Activated CD4-positive, CD25-positive, alpha-beta regulatory T cell treated with anti-CD3 and anti-CD28 coated beads, Interleukin-2, amount 50 U/mL, for 24 hours (primary cell): ENCODE measurements around the gene KRTAP10-8.
"Not testable (repeated sequence)": the region's sequence is repeated elsewhere in the genome, so short reads cannot be mapped to it uniquely, and the experiment has no call there.

ENCODE experiments used
- ATAC-seq, 2 donors: fragments of 150-1000 bp; cut with Tn5 transposase; one replicate each; pipeline ENCODE4 v1.10.0; 2021; ENCODE audit warnings: mild to moderate bottlenecking in 1 of 2, moderate library complexity in 1 of 2

The KRTAP10-8 gene

DNA sequence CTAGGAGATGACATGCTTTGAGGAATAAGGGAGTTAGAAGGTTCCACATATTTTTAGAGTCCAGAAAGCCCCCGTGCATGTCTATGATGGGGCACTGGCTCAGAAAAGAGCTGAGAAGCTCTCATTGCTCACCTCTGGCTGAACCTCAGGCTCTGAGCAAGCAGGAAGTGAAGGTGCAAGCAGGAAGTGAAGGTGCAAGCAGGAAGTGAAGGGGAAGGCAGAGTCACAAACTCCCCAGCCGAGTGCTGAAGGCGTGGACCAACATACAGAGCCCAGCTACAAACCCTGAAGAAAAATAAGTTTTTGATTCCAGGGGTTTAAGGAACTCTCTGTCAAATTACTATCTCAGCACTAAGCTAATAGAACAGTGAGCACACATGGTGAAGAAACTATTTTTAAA lies 7.0 kb downstream of the KRTAP10-8 start:
- peak; percentile 98 to 100 for ATAC-seq

GRCh38 chr21:44619886-44620285 lies 8.0 kb downstream of the KRTAP10-8 start:
- no peak for ATAC-seq

DNA sequence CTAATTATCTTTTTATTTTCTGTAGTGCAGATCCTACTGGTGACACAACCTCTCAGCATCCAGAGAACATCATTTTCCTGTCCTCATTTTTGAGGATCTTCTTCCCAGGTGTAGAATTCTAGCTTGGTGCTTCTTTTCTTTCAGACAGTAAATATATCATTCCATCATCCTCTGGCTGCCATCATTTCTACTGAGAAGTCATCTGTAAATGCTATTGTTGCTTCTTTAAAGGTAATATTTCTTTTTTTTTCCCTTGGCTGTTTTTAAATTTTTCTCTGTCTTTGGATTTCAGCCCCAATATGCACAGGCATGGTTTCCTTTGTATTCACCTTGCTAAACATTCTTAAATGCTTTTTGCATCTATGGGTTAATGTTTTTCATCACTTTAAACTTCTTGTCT lies 11.7 kb downstream of the KRTAP10-8 start:
- no peak for ATAC-seq

GRCh38 chr21:44625756-44626155 lies 13.9 kb downstream of the KRTAP10-8 start:
- no peak for ATAC-seq

GRCh38 chr21:44626262-44626661 lies 14.4 kb downstream of the KRTAP10-8 start:
- no peak for ATAC-seq

GRCh38 chr21:44626673-44627143 lies 14.8 kb downstream of the KRTAP10-8 start, which contains the start of gene KRTAP10-9:
Gene KRTAP10-9 (plus strand): TSS chr21:44627093. CDS start chr21:44627172, 79 bp downstream.
- no peak for ATAC-seq

- ATAC-seq, result not testable (repeated sequence)
Measured at GRCh38 chr21:44627181-44627822, 15.4 kb downstream of the KRTAP10-8 start.

DNA sequence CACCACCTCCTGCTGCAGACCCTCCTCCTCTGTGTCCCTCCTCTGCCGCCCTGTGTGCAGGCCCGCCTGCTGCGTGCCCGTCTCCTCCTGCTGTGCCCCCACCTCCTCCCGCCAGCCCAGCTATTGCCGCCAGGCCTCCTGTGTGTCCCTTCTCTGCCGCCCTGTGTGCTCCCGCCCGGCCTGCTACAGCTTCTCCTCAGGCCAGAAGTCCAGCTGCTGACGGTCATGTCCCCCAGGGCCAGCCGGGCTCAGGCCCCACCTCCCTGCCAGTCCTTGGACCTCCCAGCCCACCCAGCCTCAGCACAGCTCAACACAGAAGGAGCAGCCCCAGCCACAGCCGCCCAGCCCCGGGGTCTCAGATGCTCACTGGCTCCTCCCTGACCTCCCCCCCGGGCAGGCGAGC lies 16.0 kb downstream of the KRTAP10-8 start:
- not testable (repeated sequence) for ATAC-seq

DNA sequence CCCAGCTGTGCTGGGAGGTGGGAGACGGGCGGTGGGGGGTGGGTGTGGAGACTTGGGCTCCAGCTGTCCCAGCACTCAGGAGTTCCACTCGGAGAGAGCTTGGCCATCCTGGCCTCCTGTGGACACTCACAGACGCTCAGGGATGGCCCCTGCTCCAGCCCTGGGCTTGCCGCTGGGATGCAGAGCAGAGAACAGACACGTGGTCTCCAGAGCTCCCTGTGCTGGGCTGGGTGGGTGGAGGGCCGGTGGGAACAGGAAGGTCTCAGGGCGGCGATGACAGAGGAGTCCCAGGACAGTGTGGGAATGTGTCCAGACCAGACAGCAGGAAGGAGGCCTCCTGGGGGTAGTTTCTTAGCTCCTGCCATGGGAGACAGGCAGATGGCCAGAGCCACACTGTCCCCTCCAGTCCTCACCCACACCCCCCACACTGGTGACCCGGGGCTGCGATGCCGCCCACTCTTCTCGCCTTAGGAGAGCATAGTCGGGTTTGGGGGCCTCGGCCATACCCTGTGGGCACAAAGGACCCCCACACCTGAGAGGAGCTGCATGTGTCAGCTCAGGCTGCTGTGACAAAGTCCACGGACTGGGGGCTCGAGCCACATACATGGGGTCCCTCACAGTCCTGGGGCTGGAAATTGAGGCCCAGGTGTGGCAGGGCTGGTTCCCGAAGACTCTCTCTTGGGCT lies 17.0 kb downstream of the KRTAP10-8 start:
- ATAC-seq, result no peak

DNA sequence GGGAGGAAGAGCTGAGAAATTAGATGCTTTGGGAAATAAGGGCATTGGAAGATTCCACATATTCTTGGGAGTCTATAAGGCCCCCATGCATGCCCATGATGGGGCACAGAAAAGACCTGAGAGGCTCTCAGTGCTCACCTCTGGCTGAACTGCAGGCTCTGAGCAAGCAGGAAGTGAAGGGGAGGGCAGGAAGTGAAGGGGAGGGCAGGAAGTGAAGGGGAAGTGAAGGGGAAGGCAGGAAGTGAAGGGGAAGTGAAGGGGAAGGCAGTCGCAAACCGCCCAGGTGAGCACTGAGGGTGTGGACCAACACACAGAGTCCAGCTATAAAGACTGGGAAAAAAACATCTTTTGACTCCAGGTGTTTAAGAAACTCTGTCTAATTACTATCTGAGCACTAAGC lies 18.6 kb downstream of the KRTAP10-8 start:
- no peak for ATAC-seq

DNA sequence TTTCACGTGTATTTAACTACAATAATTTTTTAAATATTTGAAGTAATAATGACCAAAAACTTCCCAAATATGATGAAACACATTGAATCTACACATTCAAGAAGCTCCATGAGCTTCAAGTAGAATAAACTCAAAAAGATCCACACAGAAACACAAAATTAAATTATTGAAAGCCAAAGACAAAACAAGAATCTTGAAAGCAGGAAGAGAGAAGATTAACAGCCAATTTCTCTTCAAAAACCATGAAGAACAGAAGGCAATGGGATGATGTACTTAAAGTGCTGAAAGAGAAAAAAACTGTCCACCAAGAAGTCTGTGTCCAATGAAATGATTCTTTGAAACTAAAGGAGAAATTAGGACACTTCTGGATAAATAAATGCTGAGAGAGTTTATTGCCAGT lies 20.2 kb downstream of the KRTAP10-8 start:
- ATAC-seq, result no peak

- ATAC-seq, result no peak
Measured at GRCh38 chr21:44636209-44637017, 24.5 kb downstream of the KRTAP10-8 start.

DNA sequence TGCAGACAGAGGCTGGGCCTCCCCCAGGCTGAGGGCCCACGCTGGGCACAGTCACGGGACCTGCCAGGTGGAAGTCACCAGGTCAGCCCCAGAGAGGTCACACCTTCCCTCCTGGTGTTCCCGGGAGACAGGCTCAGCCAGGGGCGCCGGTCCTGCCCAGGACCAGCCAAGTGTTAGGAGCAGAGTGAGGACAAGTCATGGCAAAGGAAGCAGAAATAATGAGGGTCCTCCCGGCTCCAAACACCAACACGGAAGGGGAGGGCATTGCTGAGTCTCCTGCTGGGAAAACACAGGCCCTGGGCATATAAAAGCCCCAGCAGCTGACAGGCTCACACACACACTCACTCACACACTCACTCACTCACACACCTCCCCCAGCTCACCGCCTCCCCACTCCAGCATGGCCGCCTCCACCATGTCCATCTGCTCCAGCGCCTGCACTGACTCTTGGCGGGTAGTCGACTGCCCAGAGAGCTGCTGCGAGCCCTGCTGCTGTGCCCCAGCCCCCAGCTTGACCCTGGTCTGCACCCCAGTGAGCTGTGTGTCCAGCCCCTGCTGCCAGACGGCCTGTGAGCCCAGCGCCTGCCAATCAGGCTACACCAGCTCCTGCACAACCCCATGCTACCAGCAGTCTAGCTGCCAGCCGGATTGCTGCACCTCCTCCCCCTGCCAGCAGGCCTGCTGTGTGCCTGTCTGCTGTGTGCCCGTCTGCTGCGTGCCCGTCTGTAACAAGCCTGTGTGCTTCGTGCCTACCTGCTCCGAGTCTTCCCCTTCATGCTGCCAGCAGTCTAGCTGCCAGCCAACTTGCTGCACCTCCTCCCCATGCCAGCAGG lies 25.4 kb downstream of the KRTAP10-8 start, which contains the start of gene KRTAP10-10:
Gene KRTAP10-10, plus strand, starts transcription at position 339 of the 833 bp plus-strand sequence. Its CDS starts 62 bp downstream, at position 401.
- no peak for ATAC-seq

DNA sequence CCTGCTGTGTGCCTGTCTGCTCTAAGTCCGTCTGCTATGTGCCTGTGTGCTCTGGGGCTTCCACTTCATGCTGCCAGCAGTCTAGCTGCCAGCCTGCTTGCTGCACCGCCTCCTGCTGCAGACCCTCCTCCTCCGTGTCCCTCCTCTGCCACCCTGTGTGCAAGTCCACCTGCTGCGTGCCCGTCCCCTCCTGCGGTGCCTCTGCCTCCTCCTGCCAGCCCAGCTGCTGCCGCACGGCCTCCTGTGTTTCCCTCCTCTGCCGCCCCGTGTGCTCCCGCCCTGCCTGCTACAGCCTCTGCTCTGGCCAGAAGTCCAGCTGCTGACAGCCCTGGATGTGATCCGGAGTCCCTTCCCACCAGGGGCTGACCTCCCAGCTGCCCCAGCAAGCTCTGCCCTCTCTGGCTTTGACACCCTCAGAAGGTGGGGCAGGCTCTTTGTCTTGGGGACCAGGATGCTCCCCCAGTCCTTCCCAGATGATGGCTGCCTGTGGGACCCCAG lies 26.0 kb downstream of the KRTAP10-8 start:
- not testable (repeated sequence) for ATAC-seq

GRCh38 chr21:44638506-44639330 lies 26.8 kb downstream of the KRTAP10-8 start:
- ATAC-seq, result not testable (repeated sequence)

DNA sequence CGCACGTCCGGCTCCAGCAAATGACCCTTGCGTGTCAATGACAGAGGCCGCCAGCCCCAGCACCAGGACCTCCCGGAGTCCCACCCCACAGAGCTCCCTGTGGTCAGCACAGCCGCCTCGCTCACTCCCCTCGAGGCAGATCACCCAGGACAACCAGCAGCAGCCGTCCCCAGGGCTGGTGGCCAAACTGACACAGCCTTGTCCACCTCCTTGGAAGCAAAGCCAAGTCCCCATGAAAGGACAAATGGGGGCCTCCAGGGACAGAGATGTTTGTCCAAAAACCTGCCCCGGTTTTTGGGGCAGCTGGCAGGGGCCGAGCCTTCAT lies 27.4 kb downstream of the KRTAP10-8 start:
- ATAC-seq, result no peak

- no peak for ATAC-seq
Measured at GRCh38 chr21:44640761-44641160, 28.9 kb downstream of the KRTAP10-8 start.

- ATAC-seq, result no peak
Measured at GRCh38 chr21:44643741-44644310, 31.9 kb downstream of the KRTAP10-8 start.

DNA sequence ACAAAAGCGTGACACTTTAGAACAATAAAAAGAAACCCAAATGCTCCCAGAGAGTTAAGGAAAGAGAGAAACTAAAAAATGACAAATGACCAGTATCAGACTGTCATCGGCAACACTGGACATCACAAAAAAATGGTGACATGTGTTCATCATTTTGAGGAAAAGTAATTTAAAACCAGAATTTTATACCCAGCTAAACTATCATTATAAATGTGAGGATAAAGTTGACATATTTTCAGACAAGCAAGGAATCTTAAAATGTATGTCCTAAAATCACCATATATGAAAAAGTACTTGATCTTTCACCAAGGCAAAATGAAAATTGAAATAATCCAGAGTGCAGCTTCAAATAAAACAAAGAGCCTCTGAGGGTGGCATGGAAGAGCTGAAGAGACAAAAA lies 33.0 kb downstream of the KRTAP10-8 start:
- no peak for ATAC-seq

DNA sequence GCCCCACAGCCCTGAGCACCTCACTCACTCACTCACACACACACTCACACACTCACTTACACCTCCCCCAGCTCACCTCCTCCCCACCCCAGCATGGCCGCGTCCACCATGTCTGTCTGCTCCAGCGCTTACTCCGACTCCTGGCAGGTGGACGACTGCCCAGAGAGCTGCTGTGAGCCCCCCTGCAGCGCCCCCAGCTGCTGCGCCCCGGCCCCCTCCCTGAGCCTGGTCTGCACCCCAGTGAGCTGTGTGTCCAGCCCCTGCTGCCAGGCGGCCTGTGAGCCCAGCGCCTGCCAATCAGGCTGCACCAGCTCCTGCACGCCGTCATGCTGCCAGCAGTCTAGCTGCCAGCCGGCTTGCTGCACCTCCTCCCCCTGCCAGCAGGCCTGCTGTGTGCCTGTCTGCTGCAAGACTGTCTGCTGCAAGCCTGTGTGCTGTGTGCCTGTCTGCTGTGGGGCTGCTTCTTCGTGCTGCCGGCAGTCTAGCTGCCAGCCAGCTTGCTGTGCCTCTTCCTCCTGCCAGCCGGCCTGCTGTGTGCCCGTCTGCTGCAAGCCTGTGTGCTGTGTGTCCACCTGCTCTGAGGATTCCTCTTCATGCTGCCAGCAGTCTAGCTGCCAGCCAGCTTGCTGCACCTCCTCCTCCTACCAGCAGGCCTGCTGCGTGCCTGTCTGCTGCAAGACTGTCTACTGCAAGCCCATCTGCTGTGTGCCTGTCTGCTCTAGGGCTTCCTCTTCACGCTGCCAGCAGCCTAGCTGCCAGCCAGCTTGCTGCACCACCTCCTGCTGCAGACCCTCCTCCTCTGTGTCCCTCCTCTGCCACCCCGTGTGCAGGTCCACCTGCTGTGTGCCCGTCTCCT lies 34.7 kb downstream of the KRTAP10-8 start, which contains the start of gene KRTAP10-11:
Gene KRTAP10-11, plus strand, starts transcription at position 49 of the 856 bp plus-strand sequence. Its CDS starts 45 bp downstream, at position 94.
- not testable (repeated sequence) for ATAC-seq
